Stomach (tissue), 4 donors: ENCODE data around the gene ROGDI.

Experiments
- EP300 ChIP-seq: sonication (generic); formaldehyde crosslinking; IDR thresholded peaks from one replicate; pipeline ENCODE4 v1.6.1; 2017; ENCODE audit warnings: antibody characterized with exemption
- POLR2A ChIP-seq, 4 donors: fragments of 450-650 bp; IDR thresholded peaks; one replicate each; pipeline ENCODE4 v1.6.1; 2016; ENCODE audit warnings: antibody characterized with exemption in 4 of 4, control low read depth in 2 of 4, mild to moderate bottlenecking in 1 of 4, moderate library complexity in 1 of 4
- POLR2AphosphoS5 ChIP-seq, 3 donors: sonication (generic); formaldehyde crosslinking; IDR thresholded peaks; one replicate each; pipeline ENCODE4 v1.6.1; 2016; ENCODE audit warnings: antibody characterized with exemption in 3 of 3
- TF ChIP-seq, protein P1 (sequence below), 7 experiments: fragments of 450-650 bp in 4 of 7; fragments of 200-600 bp in 3 of 7; sonication (generic) in 3 of 7; IDR thresholded peaks; one replicate each; pipeline ENCODE4 v1.5.1; 2016 to 2019; ENCODE audit warnings: antibody characterized with exemption in 7 of 7, control low read depth in 2 of 7, mild to moderate bottlenecking in 1 of 7

- TF ChIP-seq, protein P1, sequence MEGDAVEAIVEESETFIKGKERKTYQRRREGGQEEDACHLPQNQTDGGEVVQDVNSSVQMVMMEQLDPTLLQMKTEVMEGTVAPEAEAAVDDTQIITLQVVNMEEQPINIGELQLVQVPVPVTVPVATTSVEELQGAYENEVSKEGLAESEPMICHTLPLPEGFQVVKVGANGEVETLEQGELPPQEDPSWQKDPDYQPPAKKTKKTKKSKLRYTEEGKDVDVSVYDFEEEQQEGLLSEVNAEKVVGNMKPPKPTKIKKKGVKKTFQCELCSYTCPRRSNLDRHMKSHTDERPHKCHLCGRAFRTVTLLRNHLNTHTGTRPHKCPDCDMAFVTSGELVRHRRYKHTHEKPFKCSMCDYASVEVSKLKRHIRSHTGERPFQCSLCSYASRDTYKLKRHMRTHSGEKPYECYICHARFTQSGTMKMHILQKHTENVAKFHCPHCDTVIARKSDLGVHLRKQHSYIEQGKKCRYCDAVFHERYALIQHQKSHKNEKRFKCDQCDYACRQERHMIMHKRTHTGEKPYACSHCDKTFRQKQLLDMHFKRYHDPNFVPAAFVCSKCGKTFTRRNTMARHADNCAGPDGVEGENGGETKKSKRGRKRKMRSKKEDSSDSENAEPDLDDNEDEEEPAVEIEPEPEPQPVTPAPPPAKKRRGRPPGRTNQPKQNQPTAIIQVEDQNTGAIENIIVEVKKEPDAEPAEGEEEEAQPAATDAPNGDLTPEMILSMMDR (IDR thresholded peaks at IDR 0.05), result no peak
- TF ChIP-seq POLR2AphosphoS5 (IDR thresholded peaks at IDR 0.05) (peak in 2 of 3 donors; percentile 49 to 72), POLR2A (IDR thresholded peaks at IDR 0.05) (no peak), EP300 (no peak)
These were observed 11.6 kb upstream of the ROGDI start for GRCh38 chr16:4814046-4814445.
